ENCODE results near the gene CERS6. TPM values are rescaled to one million over a fixed set of nuclear protein-coding genes. Genes with fewer than 3 reads are reported as not detected.

The CERS6 gene
- total RNA-seq, 1 experiment from 2014 or later: 17.3 TPM

DNA sequence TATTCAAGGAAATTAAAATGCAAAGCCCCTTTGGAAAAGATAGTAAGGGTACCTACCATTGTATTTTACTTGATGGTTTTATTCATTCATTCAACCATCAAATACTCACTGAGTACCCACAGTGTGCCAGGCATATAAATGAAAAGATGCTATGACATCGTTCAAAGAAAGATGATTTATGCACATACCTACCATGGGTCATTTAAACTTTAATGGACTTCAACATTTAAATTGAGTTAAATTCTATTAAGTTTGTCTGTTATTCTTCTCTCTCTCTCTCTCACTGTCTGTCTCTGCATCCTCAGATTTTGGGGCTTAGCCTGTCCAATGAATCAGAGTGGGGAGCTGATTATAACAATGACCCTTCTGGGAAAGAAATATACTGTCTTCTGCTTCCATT lies 87.9 kb downstream of the CERS6 start (continued):
- TF ChIP-seq KAT7 (CRISPR knock-in tag; IDR thresholded peaks at IDR 0.05; ENCODE audit: borderline replicate concordance) (no peak), TCF7 (CRISPR knock-in tag; IDR thresholded peaks at IDR 0.05; ENCODE audit: low read depth) (no peak), TP53 (CRISPR knock-in tag; IDR thresholded peaks at IDR 0.05) (no peak), ZNF396 (CRISPR knock-in tag; IDR thresholded peaks at IDR 0.05; ENCODE audit: borderline replicate concordance) (no peak), FOXJ3 (CRISPR knock-in tag; IDR thresholded peaks at IDR 0.05; ENCODE audit: borderline replicate concordance) (no peak), JUN (CRISPR knock-in tag; IDR thresholded peaks at IDR 0.05) (no peak)
- TF ChIP-seq, protein P1, sequence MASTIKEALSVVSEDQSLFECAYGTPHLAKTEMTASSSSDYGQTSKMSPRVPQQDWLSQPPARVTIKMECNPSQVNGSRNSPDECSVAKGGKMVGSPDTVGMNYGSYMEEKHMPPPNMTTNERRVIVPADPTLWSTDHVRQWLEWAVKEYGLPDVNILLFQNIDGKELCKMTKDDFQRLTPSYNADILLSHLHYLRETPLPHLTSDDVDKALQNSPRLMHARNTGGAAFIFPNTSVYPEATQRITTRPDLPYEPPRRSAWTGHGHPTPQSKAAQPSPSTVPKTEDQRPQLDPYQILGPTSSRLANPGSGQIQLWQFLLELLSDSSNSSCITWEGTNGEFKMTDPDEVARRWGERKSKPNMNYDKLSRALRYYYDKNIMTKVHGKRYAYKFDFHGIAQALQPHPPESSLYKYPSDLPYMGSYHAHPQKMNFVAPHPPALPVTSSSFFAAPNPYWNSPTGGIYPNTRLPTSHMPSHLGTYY (CRISPR knock-in tag; IDR thresholded peaks at IDR 0.05): no peak
- TF ChIP-seq, protein P2, sequence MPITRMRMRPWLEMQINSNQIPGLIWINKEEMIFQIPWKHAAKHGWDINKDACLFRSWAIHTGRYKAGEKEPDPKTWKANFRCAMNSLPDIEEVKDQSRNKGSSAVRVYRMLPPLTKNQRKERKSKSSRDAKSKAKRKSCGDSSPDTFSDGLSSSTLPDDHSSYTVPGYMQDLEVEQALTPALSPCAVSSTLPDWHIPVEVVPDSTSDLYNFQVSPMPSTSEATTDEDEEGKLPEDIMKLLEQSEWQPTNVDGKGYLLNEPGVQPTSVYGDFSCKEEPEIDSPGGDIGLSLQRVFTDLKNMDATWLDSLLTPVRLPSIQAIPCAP (CRISPR knock-in tag; IDR thresholded peaks at IDR 0.05): no peak
- TF ChIP-seq, protein P3, sequence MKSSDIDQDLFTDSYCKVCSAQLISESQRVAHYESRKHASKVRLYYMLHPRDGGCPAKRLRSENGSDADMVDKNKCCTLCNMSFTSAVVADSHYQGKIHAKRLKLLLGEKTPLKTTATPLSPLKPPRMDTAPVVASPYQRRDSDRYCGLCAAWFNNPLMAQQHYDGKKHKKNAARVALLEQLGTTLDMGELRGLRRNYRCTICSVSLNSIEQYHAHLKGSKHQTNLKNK (CRISPR knock-in tag; IDR thresholded peaks at IDR 0.05): no peak
- TF ChIP-seq, protein P4, sequence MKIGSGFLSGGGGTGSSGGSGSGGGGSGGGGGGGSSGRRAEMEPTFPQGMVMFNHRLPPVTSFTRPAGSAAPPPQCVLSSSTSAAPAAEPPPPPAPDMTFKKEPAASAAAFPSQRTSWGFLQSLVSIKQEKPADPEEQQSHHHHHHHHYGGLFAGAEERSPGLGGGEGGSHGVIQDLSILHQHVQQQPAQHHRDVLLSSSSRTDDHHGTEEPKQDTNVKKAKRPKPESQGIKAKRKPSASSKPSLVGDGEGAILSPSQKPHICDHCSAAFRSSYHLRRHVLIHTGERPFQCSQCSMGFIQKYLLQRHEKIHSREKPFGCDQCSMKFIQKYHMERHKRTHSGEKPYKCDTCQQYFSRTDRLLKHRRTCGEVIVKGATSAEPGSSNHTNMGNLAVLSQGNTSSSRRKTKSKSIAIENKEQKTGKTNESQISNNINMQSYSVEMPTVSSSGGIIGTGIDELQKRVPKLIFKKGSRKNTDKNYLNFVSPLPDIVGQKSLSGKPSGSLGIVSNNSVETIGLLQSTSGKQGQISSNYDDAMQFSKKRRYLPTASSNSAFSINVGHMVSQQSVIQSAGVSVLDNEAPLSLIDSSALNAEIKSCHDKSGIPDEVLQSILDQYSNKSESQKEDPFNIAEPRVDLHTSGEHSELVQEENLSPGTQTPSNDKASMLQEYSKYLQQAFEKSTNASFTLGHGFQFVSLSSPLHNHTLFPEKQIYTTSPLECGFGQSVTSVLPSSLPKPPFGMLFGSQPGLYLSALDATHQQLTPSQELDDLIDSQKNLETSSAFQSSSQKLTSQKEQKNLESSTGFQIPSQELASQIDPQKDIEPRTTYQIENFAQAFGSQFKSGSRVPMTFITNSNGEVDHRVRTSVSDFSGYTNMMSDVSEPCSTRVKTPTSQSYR (CRISPR knock-in tag; IDR thresholded peaks at IDR 0.05): no peak
- TF ChIP-seq, protein P5, sequence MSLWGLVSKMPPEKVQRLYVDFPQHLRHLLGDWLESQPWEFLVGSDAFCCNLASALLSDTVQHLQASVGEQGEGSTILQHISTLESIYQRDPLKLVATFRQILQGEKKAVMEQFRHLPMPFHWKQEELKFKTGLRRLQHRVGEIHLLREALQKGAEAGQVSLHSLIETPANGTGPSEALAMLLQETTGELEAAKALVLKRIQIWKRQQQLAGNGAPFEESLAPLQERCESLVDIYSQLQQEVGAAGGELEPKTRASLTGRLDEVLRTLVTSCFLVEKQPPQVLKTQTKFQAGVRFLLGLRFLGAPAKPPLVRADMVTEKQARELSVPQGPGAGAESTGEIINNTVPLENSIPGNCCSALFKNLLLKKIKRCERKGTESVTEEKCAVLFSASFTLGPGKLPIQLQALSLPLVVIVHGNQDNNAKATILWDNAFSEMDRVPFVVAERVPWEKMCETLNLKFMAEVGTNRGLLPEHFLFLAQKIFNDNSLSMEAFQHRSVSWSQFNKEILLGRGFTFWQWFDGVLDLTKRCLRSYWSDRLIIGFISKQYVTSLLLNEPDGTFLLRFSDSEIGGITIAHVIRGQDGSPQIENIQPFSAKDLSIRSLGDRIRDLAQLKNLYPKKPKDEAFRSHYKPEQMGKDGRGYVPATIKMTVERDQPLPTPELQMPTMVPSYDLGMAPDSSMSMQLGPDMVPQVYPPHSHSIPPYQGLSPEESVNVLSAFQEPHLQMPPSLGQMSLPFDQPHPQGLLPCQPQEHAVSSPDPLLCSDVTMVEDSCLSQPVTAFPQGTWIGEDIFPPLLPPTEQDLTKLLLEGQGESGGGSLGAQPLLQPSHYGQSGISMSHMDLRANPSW (CRISPR knock-in tag; conservative IDR thresholded peaks at IDR 0.05; ENCODE audit: low read depth): no peak

DNA sequence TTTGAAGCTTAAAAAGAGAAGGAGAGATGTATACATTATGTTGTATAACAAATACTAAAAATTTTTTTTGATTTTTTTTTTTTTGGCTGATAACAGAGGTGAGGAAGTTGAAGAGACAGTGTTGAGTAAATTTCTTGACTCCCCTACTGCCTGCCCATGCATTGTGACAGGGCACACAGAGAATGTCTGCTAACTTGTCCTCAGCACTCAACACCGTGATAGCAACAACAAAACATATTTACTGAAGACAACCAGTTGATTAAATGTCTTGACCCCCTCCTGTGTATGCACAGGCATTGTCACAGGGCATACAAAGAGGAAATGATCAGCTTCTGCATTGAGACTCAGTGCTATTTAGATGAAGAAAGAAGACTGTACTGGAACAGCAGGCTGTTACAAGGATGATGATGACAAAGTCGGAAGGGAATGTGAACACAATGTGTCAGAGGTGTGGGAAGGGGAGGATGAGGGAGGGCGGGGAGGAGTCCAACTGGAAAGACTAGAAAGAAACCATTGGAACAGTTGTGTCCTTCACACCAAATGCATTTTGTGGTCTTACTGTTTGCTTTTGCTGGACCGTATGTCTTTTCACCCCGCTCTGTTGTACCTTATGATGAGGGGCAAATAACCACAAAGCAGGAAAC lies 89.5 kb downstream of the CERS6 start:
- POLR2A ChIA-PET: interaction anchor here (0.7 kb wide), 1 partner anchor 88 kb away, joined by 5 read pairs; no protein-coding TSS in a partner anchor
- CTCF ChIA-PET: no interaction called here
- Mint-ChIP-seq H3K27ac (no peak overlapping the region; the same call in 1 of the 2 replicates), H3K36me3 (peaks cover 12% of the 10 kb centered on the region), H3K9me3 (peaks cover 4% of the 10 kb centered on the region), H3K4me3 (no peak overlapping the region), H3K4me1 (peaks cover 30% of the 10 kb centered on the region), H3K27me3 (ENCODE audit: low read depth) (no peaks in the 10 kb centered on the region)
- DNase-seq (ENCODE audit: low spot score) (no peak), ATAC-seq (peak; percentile 54)
- TF ChIP-seq, protein P6, sequence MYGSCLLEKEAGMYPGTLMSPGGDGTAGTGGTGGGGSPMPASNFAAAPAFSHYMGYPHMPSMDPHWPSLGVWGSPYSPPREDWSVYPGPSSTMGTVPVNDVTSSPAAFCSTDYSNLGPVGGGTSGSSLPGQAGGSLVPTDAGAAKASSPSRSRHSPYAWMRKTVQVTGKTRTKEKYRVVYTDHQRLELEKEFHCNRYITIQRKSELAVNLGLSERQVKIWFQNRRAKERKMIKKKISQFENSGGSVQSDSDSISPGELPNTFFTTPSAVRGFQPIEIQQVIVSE (CRISPR knock-in tag; IDR thresholded peaks at IDR 0.05; ENCODE audit: borderline replicate concordance): no peak
- TF ChIP-seq ZNF138 (CRISPR knock-in tag; conservative IDR thresholded peaks at IDR 0.05): no peak
- no peak for TF ChIP-seq ELF4 (CRISPR knock-in tag; IDR thresholded peaks at IDR 0.05; ENCODE audit: low read depth)
- TF ChIP-seq ESRRA (CRISPR knock-in tag; IDR thresholded peaks at IDR 0.05; ENCODE audit: borderline replicate concordance): no peak
- TF ChIP-seq RORB (CRISPR knock-in tag; IDR thresholded peaks at IDR 0.05): no peak
- no peak for TF ChIP-seq ETV6 (CRISPR knock-in tag; IDR thresholded peaks at IDR 0.05)
- TF ChIP-seq PRRX2 (CRISPR knock-in tag; IDR thresholded peaks at IDR 0.05): no peak
- TF ChIP-seq, protein P5 (CRISPR knock-in tag; conservative IDR thresholded peaks at IDR 0.05; ENCODE audit: low read depth): no peak
- TF ChIP-seq, protein P7, sequence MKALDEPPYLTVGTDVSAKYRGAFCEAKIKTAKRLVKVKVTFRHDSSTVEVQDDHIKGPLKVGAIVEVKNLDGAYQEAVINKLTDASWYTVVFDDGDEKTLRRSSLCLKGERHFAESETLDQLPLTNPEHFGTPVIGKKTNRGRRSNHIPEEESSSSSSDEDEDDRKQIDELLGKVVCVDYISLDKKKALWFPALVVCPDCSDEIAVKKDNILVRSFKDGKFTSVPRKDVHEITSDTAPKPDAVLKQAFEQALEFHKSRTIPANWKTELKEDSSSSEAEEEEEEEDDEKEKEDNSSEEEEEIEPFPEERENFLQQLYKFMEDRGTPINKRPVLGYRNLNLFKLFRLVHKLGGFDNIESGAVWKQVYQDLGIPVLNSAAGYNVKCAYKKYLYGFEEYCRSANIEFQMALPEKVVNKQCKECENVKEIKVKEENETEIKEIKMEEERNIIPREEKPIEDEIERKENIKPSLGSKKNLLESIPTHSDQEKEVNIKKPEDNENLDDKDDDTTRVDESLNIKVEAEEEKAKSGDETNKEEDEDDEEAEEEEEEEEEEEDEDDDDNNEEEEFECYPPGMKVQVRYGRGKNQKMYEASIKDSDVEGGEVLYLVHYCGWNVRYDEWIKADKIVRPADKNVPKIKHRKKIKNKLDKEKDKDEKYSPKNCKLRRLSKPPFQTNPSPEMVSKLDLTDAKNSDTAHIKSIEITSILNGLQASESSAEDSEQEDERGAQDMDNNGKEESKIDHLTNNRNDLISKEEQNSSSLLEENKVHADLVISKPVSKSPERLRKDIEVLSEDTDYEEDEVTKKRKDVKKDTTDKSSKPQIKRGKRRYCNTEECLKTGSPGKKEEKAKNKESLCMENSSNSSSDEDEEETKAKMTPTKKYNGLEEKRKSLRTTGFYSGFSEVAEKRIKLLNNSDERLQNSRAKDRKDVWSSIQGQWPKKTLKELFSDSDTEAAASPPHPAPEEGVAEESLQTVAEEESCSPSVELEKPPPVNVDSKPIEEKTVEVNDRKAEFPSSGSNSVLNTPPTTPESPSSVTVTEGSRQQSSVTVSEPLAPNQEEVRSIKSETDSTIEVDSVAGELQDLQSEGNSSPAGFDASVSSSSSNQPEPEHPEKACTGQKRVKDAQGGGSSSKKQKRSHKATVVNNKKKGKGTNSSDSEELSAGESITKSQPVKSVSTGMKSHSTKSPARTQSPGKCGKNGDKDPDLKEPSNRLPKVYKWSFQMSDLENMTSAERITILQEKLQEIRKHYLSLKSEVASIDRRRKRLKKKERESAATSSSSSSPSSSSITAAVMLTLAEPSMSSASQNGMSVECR (CRISPR knock-in tag; IDR thresholded peaks at IDR 0.05; ENCODE audit: borderline replicate concordance): no peak

Measured in WTC11 (cell line).